H9 (cell line): ENCODE measurements around the gene TP73. TPM values are rescaled to one million over a fixed set of nuclear protein-coding genes. Genes with fewer than 3 reads are reported as not detected.

ENCODE experiments used
- DNase-seq: peaks from one replicate; pipeline ENCODE4 v3.0.0-alpha.2; 2017
- H2AFZ ChIP-seq: one replicate; pipeline ENCODE4 v1.6.1; 2013; ENCODE audit warnings: mild to moderate bottlenecking, low read length, control low read depth, moderate library complexity
- H2AK5ac ChIP-seq: 2 replicates; pipeline ENCODE4 v1.6.1; 2013; ENCODE audit warnings: low read length, control low read depth, mixed read lengths; ENCODE audit not compliant: insufficient read length
- H2BK120ac ChIP-seq: one replicate; pipeline ENCODE4 v1.6.1; 2013; ENCODE audit warnings: low read depth, mild to moderate bottlenecking, low read length, control low read depth, inconsistent platforms; ENCODE audit not compliant: poor library complexity, severe bottlenecking
- H2BK12ac ChIP-seq: 2 replicates; pipeline ENCODE4 v1.6.1; 2013; ENCODE audit warnings: low read length, control low read depth, mixed read lengths, low read depth; ENCODE audit not compliant: insufficient read length
- H2BK15ac ChIP-seq: 2 replicates; pipeline ENCODE4 v1.6.1; 2013; ENCODE audit warnings: low read depth, low read length, control low read depth
- H2BK20ac ChIP-seq: one replicate; pipeline ENCODE4 v1.6.1; 2013; ENCODE audit warnings: low read depth, mild to moderate bottlenecking, low read length, control low read depth, inconsistent platforms; ENCODE audit not compliant: poor library complexity, severe bottlenecking
- H2BK5ac ChIP-seq: 2 replicates; pipeline ENCODE4 v1.6.1; 2013; ENCODE audit warnings: low read length, control low read depth, mixed read lengths; ENCODE audit not compliant: insufficient read length
- H3K14ac ChIP-seq: 2 replicates; pipeline ENCODE4 v1.6.1; 2013; ENCODE audit warnings: low read length, control low read depth; ENCODE audit not compliant: insufficient read depth
- H3K18ac ChIP-seq: 2 replicates; pipeline ENCODE4 v1.6.1; 2013; ENCODE audit warnings: low read depth, mild to moderate bottlenecking, mixed read lengths, low read length, control low read depth; ENCODE audit not compliant: insufficient read length
- H3K23ac ChIP-seq: 2 replicates; pipeline ENCODE4 v1.6.1; 2013; ENCODE audit warnings: low read length, control low read depth, mixed read lengths, low read depth; ENCODE audit not compliant: insufficient read length
- H3K23me2 ChIP-seq: 2 replicates; pipeline ENCODE4 v1.6.1; 2013; ENCODE audit warnings: low read depth, mild to moderate bottlenecking, mixed read lengths, low read length, control low read depth; ENCODE audit not compliant: insufficient read length, poor library complexity, severe bottlenecking
- H3K27ac ChIP-seq: 2 replicates; pipeline ENCODE4 v1.5.1; 2013; ENCODE audit warnings: low read length, control low read depth, mixed read lengths, low read depth; ENCODE audit not compliant: insufficient read length
- H3K27me3 ChIP-seq: 2 replicates; pipeline ENCODE4 v1.6.1; 2013; ENCODE audit warnings: low read length, control low read depth, inconsistent platforms; ENCODE audit not compliant: insufficient read depth
- H3K4ac ChIP-seq: 2 replicates; pipeline ENCODE4 v1.6.1; 2013; ENCODE audit warnings: low read depth, mild to moderate bottlenecking, control low read depth, inconsistent platforms, low read length, moderate library complexity
- H3K4me1 ChIP-seq: 2 replicates; pipeline ENCODE4 v1.6.1; 2013; ENCODE audit warnings: low read length, control low read depth, inconsistent platforms; ENCODE audit not compliant: insufficient read depth
- H3K4me2 ChIP-seq: 2 replicates; pipeline ENCODE4 v1.6.1; 2013; ENCODE audit warnings: low read length, control low read depth, mixed read lengths; ENCODE audit not compliant: insufficient read length, insufficient read depth
- H3K56ac ChIP-seq: 2 replicates; pipeline ENCODE4 v1.6.1; 2013; ENCODE audit warnings: low read depth, mild to moderate bottlenecking, mixed read lengths, low read length, control low read depth; ENCODE audit not compliant: insufficient read length
- H3K79me1 ChIP-seq: 2 replicates; pipeline ENCODE4 v1.6.1; 2013; ENCODE audit warnings: low read depth, mild to moderate bottlenecking, moderate library complexity, low read length, control low read depth, inconsistent platforms; ENCODE audit not compliant: insufficient read depth, poor library complexity, severe bottlenecking
- H3K79me2 ChIP-seq: 2 replicates; pipeline ENCODE4 v1.6.1; 2013; ENCODE audit warnings: low read length, control low read depth, inconsistent platforms; ENCODE audit not compliant: insufficient read depth
- H3K9ac ChIP-seq: 2 replicates; pipeline ENCODE4 v1.6.1; 2013; ENCODE audit warnings: low read length, control low read depth, mixed read lengths; ENCODE audit not compliant: insufficient read length; ENCODE audit errors: extremely low read depth
- H3K9me3 ChIP-seq: one replicate; pipeline ENCODE4 v1.6.1; 2013; ENCODE audit warnings: low read depth, low read length, inconsistent platforms; ENCODE audit not compliant: control insufficient read depth
- H3T11ph ChIP-seq: one replicate; pipeline ENCODE4 v1.6.1; 2013; ENCODE audit warnings: mild to moderate bottlenecking, low read length, control low read depth, inconsistent platforms
- H4K20me1 ChIP-seq: one replicate; pipeline ENCODE4 v1.6.1; 2013; ENCODE audit not compliant: control insufficient read depth, insufficient read length, insufficient read depth
- H4K5ac ChIP-seq: 2 replicates; pipeline ENCODE4 v1.6.1; 2013; ENCODE audit warnings: low read depth, mild to moderate bottlenecking, mixed read lengths, low read length, control low read depth; ENCODE audit not compliant: insufficient read length
- H4K8ac ChIP-seq: replicated peaks from 2 replicates; pipeline ENCODE4 v1.6.1; 2013; ENCODE audit warnings: low read length, control low read depth, mixed read lengths, low read depth; ENCODE audit not compliant: insufficient read length
- H4K91ac ChIP-seq: 2 replicates; pipeline ENCODE4 v1.6.1; 2013; ENCODE audit warnings: low read depth, mild to moderate bottlenecking, moderate library complexity, mixed read lengths, low read length, control low read depth; ENCODE audit not compliant: insufficient read length
- H3K27ac Mint-ChIP-seq, 3 experiments: 2 replicates in 2 of 3; 3 replicates in 1 of 3; pipeline ENCODE4 v1.8.0; 2020 to 2021; ENCODE audit warnings: mixed read lengths in 3 of 3, mild to moderate bottlenecking in 1 of 3, moderate library complexity in 1 of 3
- H3K27me3 Mint-ChIP-seq: 2 replicates; pipeline ENCODE4 v1.8.0; 2021; ENCODE audit warnings: low read depth, mild to moderate bottlenecking, moderate library complexity, mixed read lengths
- H3K36me3 Mint-ChIP-seq, 3 experiments: 2 replicates in 2 of 3; 3 replicates in 1 of 3; pipeline ENCODE4 v1.8.0; 2020 to 2021; ENCODE audit warnings: low read depth in 3 of 3, mixed read lengths in 3 of 3; ENCODE audit not compliant: insufficient read depth in 1 of 3
- H3K4me1 Mint-ChIP-seq, 2 experiments: 2 replicates each; pipeline ENCODE4 v1.8.0; 2020; ENCODE audit warnings: mixed read lengths in 2 of 2
- H3K4me3 Mint-ChIP-seq, 2 experiments: 2 replicates in 1 of 2; 3 replicates in 1 of 2; pipeline ENCODE4 v1.8.0; 2020 to 2021; ENCODE audit warnings: mild to moderate bottlenecking in 2 of 2, mixed read lengths in 2 of 2, moderate library complexity in 1 of 2
- H3K9me3 Mint-ChIP-seq, 2 experiments: 2 replicates in 1 of 2; 3 replicates in 1 of 2; pipeline ENCODE4 v1.8.0; 2020; ENCODE audit warnings: mild to moderate bottlenecking in 2 of 2, mixed read lengths in 2 of 2, moderate library complexity in 1 of 2
- CTCF ChIP-seq: fragments of 200-600 bp; sonication (generic); conservative IDR thresholded peaks from 3 replicates; pipeline ENCODE4 v1.8.0; 2021; ENCODE audit warnings: antibody characterized with exemption, mild to moderate bottlenecking
- WGBS: extraction: QIAGEN DNeasy Blood & Tissue Kit; methylation state at CpG from one replicate; pipeline ENCODE4 v1.1.7; 2013; ENCODE audit warnings: missing lambda C conversion rate, low lambda C conversion rate, mixed read lengths; ENCODE audit not compliant: insufficient read length; ENCODE audit errors: extremely low coverage; 5-methylcytosine and 5-hydroxymethylcytosine counted together
- total RNA-seq: library from RNA; stranded (reverse); gene quantifications from 2 replicates; pipeline ENCODE4 v1.2.1, GENCODE V29; 2021

The TP73 gene
- total RNA-seq, 1 experiment from 2014 or later, result 4.7 TPM

- H3K36me3 Mint-ChIP-seq, result peaks cover 0 to 11% (median 6%) of the 10 kb centered on the region in 3 experiments; a peak in 5 of 7 replicates
- H2AFZ ChIP-seq, result no peak overlapping the region
- no peaks in the 10 kb centered on the region for H3K4me1 ChIP-seq
- no peak overlapping the region for H3K9ac ChIP-seq
- H3K79me2 ChIP-seq, result no peaks in the 10 kb centered on the region
- no peak overlapping the region for H3K18ac ChIP-seq
- no peak overlapping the region for H2BK12ac ChIP-seq
- 0 out of 2 replicates have a peak overlapping the region, but pooled peaks have one; percentile 22 for H3K14ac ChIP-seq
- no peak overlapping the region for H2BK5ac ChIP-seq
- no peak overlapping the region for H3K4ac ChIP-seq
- no peak overlapping the region for H3K23ac ChIP-seq
- no peak overlapping the region for H3T11ph ChIP-seq
- no peak overlapping the region for H4K8ac ChIP-seq
- no peak overlapping the region for H3K4me3 Mint-ChIP-seq
- no peak overlapping the region for H2BK15ac ChIP-seq
- H2AK5ac ChIP-seq, result no peak overlapping the region
- H3K79me1 ChIP-seq, result no peaks in the 10 kb centered on the region
- H3K27me3 ChIP-seq, result no peaks in the 10 kb centered on the region
- no peak overlapping the region for H4K91ac ChIP-seq
- peaks cover 20 to 27% of the 10 kb centered on the region in 2 experiments; a peak in 4 of 5 replicates for H3K9me3 Mint-ChIP-seq
- no peak for DNase-seq
- no peaks in the 10 kb centered on the region for H3K9me3 ChIP-seq
- no peak overlapping the region for H3K4me2 ChIP-seq
- peaks cover 57% of the 10 kb centered on the region for H3K27me3 Mint-ChIP-seq
- no peak for TF ChIP-seq CTCF
- H2BK120ac ChIP-seq, result no peak overlapping the region
- H3K27ac Mint-ChIP-seq, result no peak overlapping the region
- no peaks in the 10 kb centered on the region for H3K23me2 ChIP-seq
- H2BK20ac ChIP-seq, result no peak overlapping the region
- H3K4me1 Mint-ChIP-seq, result peaks cover under 1 to 3% of the 10 kb centered on the region in 2 experiments
- no CpG with 5 or more reads among the region's 15 CpGs for WGBS
- H4K20me1 ChIP-seq, result no peaks in the 10 kb centered on the region
- no peak overlapping the region for H4K5ac ChIP-seq
- no peak overlapping the region for H3K56ac ChIP-seq
- no peak overlapping the region for H3K27ac ChIP-seq
These were observed 110.0 kb downstream of the TP73 start for GRCh38 chr1:3762151-3762872.
